ENCODE measurements around the gene SLC35G6. TPM values are rescaled to one million over a fixed set of nuclear protein-coding genes. Genes with fewer than 3 reads are reported as not detected.
"Not testable (repeated sequence)": the region's sequence is repeated elsewhere in the genome, so short reads cannot be mapped to it uniquely, and the experiment has no call there.

SLC35G6 gene
- total and polyA plus RNA-seq, 2 donors: 0.09 TPM; not detected in 1

GRCh38 chr17:7482742-7483088 is 1.5 kb downstream of the SLC35G6 start:
- H3K4me1 ChIP-seq (ENCODE audit: control insufficient read depth in 2 of 2, insufficient read depth in 2 of 2, low read length in 2 of 2): peaks cover 28 to 55% of the 10 kb centered on the region in 2 donors
- not testable (repeated sequence) for H3K27me3 ChIP-seq (ENCODE audit: control insufficient read depth in 2 of 2, insufficient read depth in 1 of 2, low read length in 1 of 2); H3K9me3 ChIP-seq (ENCODE audit: control insufficient read depth in 2 of 2, insufficient read depth in 1 of 2, low read length in 1 of 2); DNase-seq (ENCODE audit: low read depth in 6 of 9, low spot score in 9 of 9)
- H3K36me3 ChIP-seq (ENCODE audit: control insufficient read depth in 2 of 2, insufficient read depth in 2 of 2, low read length in 1 of 2): peaks cover 4 to 12% of the 10 kb centered on the region in 2 donors
- 82% methylated on average over 6 of the region's 6 CpGs for WGBS
- peak overlapping the region; percentile 97 to 98 for H3K27ac ChIP-seq (ENCODE audit: low read depth in 1 of 2, low read length in 1 of 2)
- H3K4me3 ChIP-seq (ENCODE audit: low read length in 2 of 2): peak overlapping the region; percentile 68 to 78

GRCh38 chr17:7483255-7484066 is 2.2 kb downstream of the SLC35G6 start:
- Histone ChIP-seq H3K27ac (ENCODE audit: low read depth in 1 of 2, low read length in 1 of 2) (peak overlapping the region; percentile 97 to 98), H3K27me3 (ENCODE audit: control insufficient read depth in 2 of 2, insufficient read depth in 1 of 2, low read length in 1 of 2) (no peaks in the 10 kb centered on the region), H3K4me1 (ENCODE audit: control insufficient read depth in 2 of 2, insufficient read depth in 2 of 2, low read length in 2 of 2) (peaks cover 20 to 48% of the 10 kb centered on the region in 2 donors), H3K9me3 (ENCODE audit: control insufficient read depth in 2 of 2, insufficient read depth in 1 of 2, low read length in 1 of 2) (no peaks in the 10 kb centered on the region), H3K36me3 (ENCODE audit: control insufficient read depth in 2 of 2, insufficient read depth in 2 of 2, low read length in 1 of 2) (peaks cover 8 to 13% of the 10 kb centered on the region in 2 donors), H3K4me3 (ENCODE audit: low read length in 2 of 2) (peak overlapping the region; percentile 68 to 78)
- peak; percentile 89 to 99 (median 97) for DNase-seq (ENCODE audit: low read depth in 6 of 9, low spot score in 9 of 9)
- under 1% methylated on average over 38 of the region's 38 CpGs for WGBS

- Histone ChIP-seq H3K4me1 (ENCODE audit: control insufficient read depth in 2 of 2, insufficient read depth in 2 of 2, low read length in 2 of 2) (peaks cover 18 to 45% of the 10 kb centered on the region in 2 donors), H3K27me3 (ENCODE audit: control insufficient read depth in 2 of 2, insufficient read depth in 1 of 2, low read length in 1 of 2) (no peaks in the 10 kb centered on the region), H3K9me3 (ENCODE audit: control insufficient read depth in 2 of 2, insufficient read depth in 1 of 2, low read length in 1 of 2) (no peaks in the 10 kb centered on the region), H3K27ac (ENCODE audit: low read depth in 1 of 2, low read length in 1 of 2) (peak within 1 kb of the TSS; percentile 97 to 98), H3K36me3 (ENCODE audit: control insufficient read depth in 2 of 2, insufficient read depth in 2 of 2, low read length in 1 of 2) (peaks cover 8 to 21% of the 10 kb centered on the region in 2 donors), H3K4me3 (ENCODE audit: low read length in 2 of 2) (peak within 1 kb of the TSS; percentile 78 to 84)
- WGBS: under 1% methylated on average over 64 of the region's 64 CpGs
- DNase-seq (ENCODE audit: low read depth in 6 of 9, low spot score in 9 of 9): peak; percentile 93 to 99 (median 97)
Measured at GRCh38 chr17:7484067-7484918, 3.0 kb downstream of the SLC35G6 start, which contains the start of gene POLR2A. POLR2A (plus strand) TSS chr17:7484366.

GRCh38 chr17:7484919-7485377 is 3.7 kb downstream of the SLC35G6 start:
- Histone ChIP-seq H3K27ac (ENCODE audit: low read depth in 1 of 2, low read length in 1 of 2) (peak overlapping the region; percentile 97 to 98), H3K4me1 (ENCODE audit: control insufficient read depth in 2 of 2, insufficient read depth in 2 of 2, low read length in 2 of 2) (peaks cover 17 to 45% of the 10 kb centered on the region in 2 donors), H3K27me3 (ENCODE audit: control insufficient read depth in 2 of 2, insufficient read depth in 1 of 2, low read length in 1 of 2) (no peaks in the 10 kb centered on the region), H3K36me3 (ENCODE audit: control insufficient read depth in 2 of 2, insufficient read depth in 2 of 2, low read length in 1 of 2) (peaks cover 11 to 27% of the 10 kb centered on the region in 2 donors), H3K9me3 (ENCODE audit: control insufficient read depth in 2 of 2, insufficient read depth in 1 of 2, low read length in 1 of 2) (no peaks in the 10 kb centered on the region), H3K4me3 (ENCODE audit: low read length in 2 of 2) (peak overlapping the region; percentile 78 to 84)
- DNase-seq (ENCODE audit: low read depth in 6 of 9, low spot score in 9 of 9): no peak
- under 1% methylated on average over 19 of the region's 19 CpGs for WGBS

GRCh38 chr17:7486181-7486580 is 4.9 kb downstream of the SLC35G6 start:
- 74% methylated on average over 3 of the region's 3 CpGs for WGBS
- H3K4me3 ChIP-seq (ENCODE audit: low read length in 2 of 2): peak overlapping the region; percentile 78 to 84
- H3K27ac ChIP-seq (ENCODE audit: low read depth in 1 of 2, low read length in 1 of 2): peak overlapping the region in 1 of 2 donors; percentile 39
- peaks cover 11 to 39% of the 10 kb centered on the region in 2 donors for H3K36me3 ChIP-seq (ENCODE audit: control insufficient read depth in 2 of 2, insufficient read depth in 2 of 2, low read length in 1 of 2)
- H3K4me1 ChIP-seq (ENCODE audit: control insufficient read depth in 2 of 2, insufficient read depth in 2 of 2, low read length in 2 of 2): peaks cover 14 to 35% of the 10 kb centered on the region in 2 donors
- no peaks in the 10 kb centered on the region for H3K27me3 ChIP-seq (ENCODE audit: control insufficient read depth in 2 of 2, insufficient read depth in 1 of 2, low read length in 1 of 2)
- no peaks in the 10 kb centered on the region for H3K9me3 ChIP-seq (ENCODE audit: control insufficient read depth in 2 of 2, insufficient read depth in 1 of 2, low read length in 1 of 2)
- no peak for DNase-seq (ENCODE audit: low read depth in 6 of 9, low spot score in 9 of 9)

- Histone ChIP-seq H3K9me3 (ENCODE audit: control insufficient read depth in 2 of 2, insufficient read depth in 1 of 2, low read length in 1 of 2) (no peaks in the 10 kb centered on the region), H3K4me1 (ENCODE audit: control insufficient read depth in 2 of 2, insufficient read depth in 2 of 2, low read length in 2 of 2) (peaks cover 14 to 20% of the 10 kb centered on the region in 2 donors), H3K36me3 (ENCODE audit: control insufficient read depth in 2 of 2, insufficient read depth in 2 of 2, low read length in 1 of 2) (peaks cover 21 to 61% of the 10 kb centered on the region in 2 donors), H3K27me3 (ENCODE audit: control insufficient read depth in 2 of 2, insufficient read depth in 1 of 2, low read length in 1 of 2) (no peaks in the 10 kb centered on the region), H3K4me3 (ENCODE audit: low read length in 2 of 2) (no peak overlapping the region), H3K27ac (ENCODE audit: low read depth in 1 of 2, low read length in 1 of 2) (no peak overlapping the region)
- WGBS: 91% methylated on average over 8 of the region's 8 CpGs
- no peak for DNase-seq (ENCODE audit: low read depth in 6 of 9, low spot score in 9 of 9)
Measured at GRCh38 chr17:7490144-7490543, 8.9 kb downstream of the SLC35G6 start.

GRCh38 chr17:7491583-7491982 is 10.3 kb downstream of the SLC35G6 start:
- no peaks in the 10 kb centered on the region for H3K9me3 ChIP-seq (ENCODE audit: control insufficient read depth in 2 of 2, insufficient read depth in 1 of 2, low read length in 1 of 2)
- H3K4me3 ChIP-seq (ENCODE audit: low read length in 2 of 2): no peak overlapping the region
- peaks cover 34 to 67% of the 10 kb centered on the region in 2 donors for H3K36me3 ChIP-seq (ENCODE audit: control insufficient read depth in 2 of 2, insufficient read depth in 2 of 2, low read length in 1 of 2)
- H3K27me3 ChIP-seq (ENCODE audit: control insufficient read depth in 2 of 2, insufficient read depth in 1 of 2, low read length in 1 of 2): no peaks in the 10 kb centered on the region
- DNase-seq (ENCODE audit: low read depth in 6 of 9, low spot score in 9 of 9): no peak
- peaks cover 6 to 9% of the 10 kb centered on the region in 2 donors for H3K4me1 ChIP-seq (ENCODE audit: control insufficient read depth in 2 of 2, insufficient read depth in 2 of 2, low read length in 2 of 2)
- WGBS: 100% methylated on average over 1 of the region's 1 CpG
- H3K27ac ChIP-seq (ENCODE audit: low read depth in 1 of 2, low read length in 1 of 2): no peak overlapping the region

GRCh38 chr17:7493941-7494340 is 12.7 kb downstream of the SLC35G6 start:
- H3K36me3 ChIP-seq (ENCODE audit: control insufficient read depth in 2 of 2, insufficient read depth in 2 of 2, low read length in 1 of 2): peaks cover 49 to 79% of the 10 kb centered on the region in 2 donors
- H3K27me3 ChIP-seq (ENCODE audit: control insufficient read depth in 2 of 2, insufficient read depth in 1 of 2, low read length in 1 of 2): no peaks in the 10 kb centered on the region
- H3K4me3 ChIP-seq (ENCODE audit: low read length in 2 of 2): no peak overlapping the region
- H3K4me1 ChIP-seq (ENCODE audit: control insufficient read depth in 2 of 2, insufficient read depth in 2 of 2, low read length in 2 of 2): peaks cover 0 to 5% of the 10 kb centered on the region in 2 donors
- no peak overlapping the region for H3K27ac ChIP-seq (ENCODE audit: low read depth in 1 of 2, low read length in 1 of 2)
- no peak for DNase-seq (ENCODE audit: low read depth in 6 of 9, low spot score in 9 of 9)
- H3K9me3 ChIP-seq (ENCODE audit: control insufficient read depth in 2 of 2, insufficient read depth in 1 of 2, low read length in 1 of 2): no peaks in the 10 kb centered on the region
- over 99% methylated on average over 3 of the region's 3 CpGs for WGBS
